H1 (cell line): ENCODE data around the gene AGBL1. TPM values are rescaled to one million over a fixed set of nuclear protein-coding genes. Genes with fewer than 3 reads are reported as not detected.

Experiments
- BCL11A ChIP-seq, 2 experiments: IDR thresholded peaks; one replicate each; pipeline ENCODE4 v1.6.1; 2011; ENCODE audit warnings: low read depth in 2 of 2, low read length in 2 of 2, mild to moderate bottlenecking in 2 of 2
- CHD7 ChIP-seq: fragments of 300-600 bp; sonication (generic); IDR thresholded peaks from 2 replicates; pipeline ENCODE4 v1.7.1; 2012; ENCODE audit warnings: low read length, moderate library complexity, mild to moderate bottlenecking, inconsistent platforms; ENCODE audit not compliant: insufficient replicate concordance
- EZH2 ChIP-seq: fragments of 200-600 bp; sonication (generic); IDR thresholded peaks from 2 replicates; pipeline ENCODE4 v1.7.1; 2012; ENCODE audit warnings: low read depth, mild to moderate bottlenecking, moderate library complexity, low read length, inconsistent platforms; ENCODE audit not compliant: severe bottlenecking
- KDM1A ChIP-seq: fragments of 200-600, 300-600 bp; sonication (generic); IDR thresholded peaks from 2 replicates; pipeline ENCODE4 v1.7.1; 2016; ENCODE audit warnings: mild to moderate bottlenecking, low read length, borderline replicate concordance
- POU5F1 ChIP-seq: IDR thresholded peaks from 2 replicates; pipeline ENCODE4 v1.6.1; 2011; ENCODE audit warnings: low read depth, mild to moderate bottlenecking, low read length, moderate library complexity
- polyA plus RNA-seq, 7 experiments: library from polyadenylated mRNA; depleted of rRNA in 3 of 7; stranded (reverse) in 5 of 7; unstranded in 2 of 7; fragments of >200 nt in 5 of 7; fragments of 200-250 nt in 2 of 7; gene quantifications; 1 replicate in 5 of 7; 2 replicates in 1 of 7; 4 replicates in 1 of 7; pipeline versions ENCODE4 v1.2.1 to v1.2.3, GENCODE V29; 2011 to 2013; ENCODE audit warnings: missing spikeins in 2 of 7, mixed read lengths in 2 of 7
- total RNA-seq: library from RNA; stranded (reverse); fragmentation: NEBNext Ultra II Directional; extraction: Animal tissue kit (Norgen Biotek cat#: 25700); gene quantifications from 2 replicates; pipeline ENCODE4 v1.2.1, GENCODE V29; 2021

Gene AGBL1
- total and polyA plus RNA-seq, 2 of the 8 experiments (the other 6 are each of a cell fraction or from before 2014, with no cell fraction given) = not detected

- no peak for TF ChIP-seq CHD7
- TF ChIP-seq KDM1A = no peak
- no peak for TF ChIP-seq POU5F1
- no peak for TF ChIP-seq EZH2
- TF ChIP-seq BCL11A (IDR thresholded peaks at IDR 0.05; ENCODE audit: low read depth in 2 of 2, low read length in 2 of 2) = no peak
These were observed 536.1 kb downstream of the AGBL1 start (continued) for GRCh38 chr15:86615816-86616215.
